Fibroblast of upper back skin (primary cell): Measurements from ENCODE around the gene CIBAR2.

Source experiments
- DNase-seq: peaks from one replicate; pipeline ENCODE4 v3.0.0-alpha.2; 2013

Gene CIBAR2

GRCh38 chr16:85101956-85102630 lies 10.2 kb downstream of the CIBAR2 start:
- peak; percentile 66 for DNase-seq

DNA sequence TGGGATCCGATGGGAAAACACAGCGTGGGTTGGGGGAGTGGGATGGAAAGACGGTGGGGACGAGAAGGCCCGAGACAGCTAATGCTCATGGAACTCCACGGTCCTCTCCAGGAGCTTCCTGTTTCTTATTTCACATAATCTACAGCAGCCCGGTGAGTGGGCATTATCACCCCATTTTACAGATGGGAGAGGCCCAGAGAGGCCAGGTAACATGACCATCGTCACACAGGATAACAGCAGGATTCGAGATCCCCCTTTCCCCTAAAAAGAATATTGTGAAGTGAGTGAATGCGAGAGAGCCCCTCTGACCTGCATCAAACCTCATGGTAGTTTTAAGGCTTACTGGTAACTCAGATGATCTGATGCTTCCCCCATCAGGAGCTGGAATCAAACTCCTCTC lies 12.0 kb downstream of the CIBAR2 start:
- DNase-seq = no peak

DNA sequence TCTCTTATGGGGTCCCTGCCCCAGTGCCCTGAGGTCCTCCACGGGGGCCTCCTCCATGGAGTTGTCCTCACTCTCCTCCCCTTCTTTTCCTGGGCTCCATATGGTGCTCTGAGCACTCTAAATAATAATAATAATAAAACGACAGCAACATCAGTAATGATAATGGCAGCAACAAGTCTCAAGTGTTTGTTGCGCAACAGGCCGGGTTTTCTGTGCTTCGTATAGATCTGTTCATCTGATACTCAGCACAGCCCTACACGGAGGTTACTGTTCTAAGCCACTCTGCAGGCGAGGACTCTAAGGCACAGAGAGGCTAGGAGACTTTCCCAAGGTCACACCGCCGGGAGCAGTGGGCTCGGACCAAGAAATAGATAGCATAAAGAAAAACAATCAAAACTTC lies 13.7 kb downstream of the CIBAR2 start:
- DNase-seq = no peak

DNA sequence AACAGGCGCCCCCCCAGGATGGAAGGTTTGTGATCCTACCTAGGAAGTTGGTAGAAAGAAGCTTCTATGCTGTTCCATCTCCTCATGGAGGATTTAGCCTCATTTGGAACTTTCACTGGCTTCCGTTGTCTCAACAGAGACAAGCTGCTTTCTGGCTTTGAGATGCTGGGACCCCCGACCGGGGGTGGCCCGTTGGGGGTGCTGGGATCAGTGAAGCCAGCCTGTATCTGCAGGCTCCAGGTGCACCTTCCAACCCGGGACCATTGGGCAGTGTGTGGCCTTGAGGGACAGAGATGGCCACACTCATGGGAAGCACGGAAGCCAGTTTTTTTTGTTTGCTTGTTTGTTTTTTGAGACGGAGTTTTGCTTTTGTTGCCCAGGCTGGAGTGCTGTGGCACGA lies 15.4 kb downstream of the CIBAR2 start:
- no peak for DNase-seq

DNA sequence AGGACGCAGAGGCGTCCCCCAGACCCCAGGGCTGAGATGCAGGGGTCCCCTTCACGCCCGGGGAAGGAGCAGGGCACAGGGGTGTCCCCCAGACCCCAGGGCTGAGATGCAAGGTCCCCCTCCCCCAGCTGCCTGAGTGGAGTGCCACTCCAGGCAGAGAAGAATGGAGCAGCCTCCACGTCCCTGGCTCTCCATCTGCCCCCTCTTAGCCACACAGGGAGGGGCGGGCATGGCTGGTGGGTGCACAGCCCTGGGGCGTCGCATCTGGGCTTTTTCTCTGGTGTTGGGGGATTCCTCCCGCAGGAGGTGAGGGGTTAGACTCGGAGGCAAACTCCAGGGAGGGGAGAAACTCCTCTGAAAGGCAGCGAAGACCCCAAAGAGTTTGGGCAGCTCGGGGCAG lies 17.5 kb downstream of the CIBAR2 start:
- no peak for DNase-seq

GRCh38 chr16:85094176-85094805 lies 18.0 kb downstream of the CIBAR2 start:
- DNase-seq = no peak

GRCh38 chr16:85093705-85094104 lies 18.6 kb downstream of the CIBAR2 start:
- DNase-seq = no peak

DNA sequence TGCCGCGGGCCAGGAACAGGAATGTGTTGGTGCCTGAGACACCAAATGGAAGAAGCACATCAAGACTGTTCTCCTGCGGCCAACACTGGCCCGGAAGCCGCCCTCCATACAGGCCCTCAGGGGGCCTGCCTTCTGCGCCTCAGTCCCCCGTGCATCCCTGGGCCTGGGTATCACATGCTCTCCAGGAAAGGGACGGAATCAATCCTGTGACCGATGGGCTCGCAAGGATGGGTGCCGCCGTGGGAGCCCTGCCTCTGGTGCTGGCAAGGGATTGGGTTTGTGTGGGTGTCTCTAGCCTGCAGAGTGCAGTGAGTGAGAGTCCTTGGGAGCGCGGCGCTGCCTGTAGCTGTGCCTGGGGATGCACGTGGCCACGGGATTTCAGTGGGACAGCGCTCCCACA lies 19.4 kb downstream of the CIBAR2 start:
- no peak for DNase-seq

- no peak for DNase-seq
Measured at GRCh38 chr16:85092309-85092708, 20.0 kb downstream of the CIBAR2 start.

DNA sequence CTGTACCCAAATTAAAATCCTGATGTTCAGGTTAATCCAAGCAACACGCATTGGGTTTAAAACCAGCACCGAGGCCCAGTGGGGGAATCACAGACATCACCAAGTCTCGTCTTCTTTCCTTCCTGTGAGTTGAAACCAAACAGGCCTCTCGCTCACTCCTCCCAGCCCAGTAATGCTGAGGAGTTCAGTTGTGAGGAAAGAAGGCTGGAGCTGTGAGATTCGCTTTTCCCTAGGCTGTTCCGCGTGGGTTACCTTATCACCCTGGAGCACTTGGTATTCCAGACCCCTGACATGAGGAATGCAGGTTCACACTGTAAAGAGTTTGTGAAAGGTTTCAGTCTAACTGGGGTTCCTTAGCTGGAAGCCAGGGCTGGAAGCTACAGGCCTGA lies 20.8 kb downstream of the CIBAR2 start:
- DNase-seq = no peak

GRCh38 chr16:85090873-85091521 lies 21.3 kb downstream of the CIBAR2 start:
- peak; percentile 25 for DNase-seq

- DNase-seq = peak; percentile 31
Measured at GRCh38 chr16:85090181-85090580, 22.1 kb downstream of the CIBAR2 start.

- peak; percentile 10 for DNase-seq
Measured at GRCh38 chr16:85089525-85089924, 22.7 kb downstream of the CIBAR2 start.

GRCh38 chr16:85088570-85089199 lies 23.6 kb downstream of the CIBAR2 start:
- DNase-seq = no peak

DNA sequence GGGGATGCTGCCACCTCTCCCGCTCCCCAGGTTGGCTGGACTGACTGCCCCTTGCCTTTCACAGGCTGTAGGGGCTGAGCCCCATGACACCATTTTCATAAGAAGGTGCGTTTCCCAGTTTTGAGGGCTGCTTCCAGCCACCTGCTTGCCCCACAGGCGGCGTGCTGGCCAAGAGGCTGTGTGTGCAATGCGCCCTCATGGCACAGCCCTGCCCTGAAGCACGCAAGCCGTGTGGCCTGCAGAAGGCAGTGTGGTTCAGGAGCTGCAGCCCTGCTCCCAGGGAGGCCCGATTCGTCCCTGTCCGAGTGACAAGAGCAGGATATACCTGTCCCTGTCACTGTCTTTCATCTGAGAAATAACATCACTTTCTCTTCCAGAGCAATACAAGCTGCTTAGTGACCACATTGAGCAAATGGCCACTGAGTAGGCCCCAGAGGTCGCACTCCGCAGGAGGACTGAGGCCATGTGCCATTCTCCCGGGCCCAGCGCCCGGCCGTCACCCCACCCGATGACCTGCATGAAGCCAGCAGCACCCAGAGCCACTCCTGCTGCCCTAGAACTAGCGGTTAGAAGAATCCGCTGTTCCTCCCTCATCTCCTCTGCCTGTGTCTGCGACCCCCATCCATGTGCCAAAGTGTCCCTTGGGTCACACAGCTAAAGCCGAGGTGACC lies 24.2 kb downstream of the CIBAR2 start:
- DNase-seq = no peak

- DNase-seq = peak; percentile 32
Measured at GRCh38 chr16:85086347-85087291, 25.7 kb downstream of the CIBAR2 start.

GRCh38 chr16:85085721-85086120 lies 26.6 kb downstream of the CIBAR2 start:
- no peak for DNase-seq

DNA sequence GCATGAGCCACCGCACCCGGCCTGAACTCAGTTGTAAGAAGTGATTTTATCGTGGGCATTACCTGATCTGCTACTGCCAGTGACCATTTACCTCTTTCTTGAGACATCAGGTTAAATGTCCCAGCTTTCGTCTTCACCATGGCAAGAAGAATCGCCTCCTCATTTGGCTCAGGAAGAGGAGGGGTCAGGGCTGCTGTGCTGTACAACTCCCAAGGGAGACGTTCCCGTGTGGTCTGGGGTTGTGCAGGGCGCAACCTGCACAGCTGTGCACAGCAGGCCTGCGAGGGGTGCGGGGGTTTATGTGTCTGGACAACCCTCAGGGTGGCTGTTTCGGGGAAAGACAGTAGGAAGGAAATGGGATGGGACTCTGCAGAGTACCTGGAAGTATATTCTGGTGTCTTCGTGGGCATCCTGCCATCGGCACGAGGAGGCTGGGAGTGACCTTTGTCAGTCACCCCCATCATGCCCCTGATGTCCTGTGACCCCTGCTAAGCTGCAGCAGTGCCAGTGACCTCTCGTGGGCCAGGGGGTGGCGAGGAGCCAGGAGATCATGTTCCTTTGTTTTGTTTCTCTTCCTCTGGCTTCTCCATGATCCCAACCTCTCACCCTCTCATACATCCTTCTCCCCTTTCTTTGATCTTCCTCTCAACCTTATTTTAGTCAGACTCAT lies 27.3 kb downstream of the CIBAR2 start:
- no peak for DNase-seq

GRCh38 chr16:85083051-85083639 lies 29.1 kb downstream of the CIBAR2 start:
- no peak for DNase-seq

DNA sequence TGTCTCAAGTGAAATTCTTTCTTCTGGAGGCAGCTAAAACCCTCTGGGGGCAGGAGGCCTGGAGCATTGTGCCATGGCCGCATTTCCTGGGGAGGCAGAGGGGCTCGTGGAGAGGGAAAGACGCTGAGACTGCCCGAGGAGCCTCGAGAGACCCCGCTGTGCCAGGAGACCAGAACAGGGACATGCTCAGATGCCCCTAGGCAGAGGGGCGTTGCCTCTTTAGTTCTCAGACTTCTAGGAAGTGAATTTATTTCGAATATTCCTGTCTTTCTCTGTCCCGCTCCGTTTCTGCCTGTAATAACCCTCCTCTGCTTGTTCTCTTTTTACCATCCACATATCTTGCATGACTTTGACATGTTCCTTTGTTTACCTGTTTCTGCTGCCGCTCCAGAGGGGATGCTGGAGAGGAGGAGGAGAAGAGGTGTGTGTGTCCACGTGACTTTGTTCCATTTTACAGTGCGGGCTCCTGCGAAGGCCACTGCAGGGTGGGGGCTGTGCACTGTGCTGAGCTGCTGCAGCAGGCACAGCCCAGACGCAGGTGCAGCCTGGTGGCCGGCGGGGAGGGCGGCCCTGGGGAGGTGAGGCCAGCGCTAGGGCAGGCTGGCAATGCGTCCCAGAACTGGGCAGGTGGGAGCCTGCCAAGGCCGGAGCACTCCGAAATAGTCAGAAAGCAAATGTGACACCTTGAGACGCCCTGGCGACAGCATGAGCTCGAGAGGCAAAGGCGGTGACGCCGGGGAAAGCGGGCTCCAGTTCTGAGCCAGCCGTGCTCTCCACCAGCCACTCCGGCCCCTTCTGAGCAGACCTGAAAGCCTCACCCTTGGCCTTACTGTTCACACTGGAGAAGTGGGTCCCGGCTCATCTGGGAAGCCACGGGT lies 29.9 kb downstream of the CIBAR2 start:
- no peak for DNase-seq
